Activated B cell treated with CpG ODN at 0.5 μM for 24 hours (primary cell): ENCODE data around the gene MYO5C. TPM values are rescaled to one million over a fixed set of nuclear protein-coding genes. Genes with fewer than 3 reads are reported as not detected.

Source experiments
- ATAC-seq: fragments of 200-7000 bp; cut with Tn5 transposase; one replicate; pipeline ENCODE4 v1.10.0; 2021; ENCODE audit warnings: low read depth, mild to moderate bottlenecking, moderate library complexity
- CTCF ChIA-PET: fragments of 350-600 bp; sonication (Branson Sonifier 250); formaldehyde crosslinking; loops from one replicate; lab custom pipeline; 2021; ENCODE audit warnings: antibody characterized with exemption; lab: Charles Lee
- POLR2A ChIA-PET: fragments of 350-600 bp; sonication (Branson Sonifier 250); formaldehyde crosslinking; loops from one replicate; lab custom pipeline; 2021; ENCODE audit warnings: antibody characterized with exemption; lab: Charles Lee
- DNase-seq: peaks from one replicate; pipeline ENCODE4 v3.0.0; 2022
- H3K27ac Mint-ChIP-seq: one replicate; pipeline ENCODE4 v1.8.0; 2020; ENCODE audit warnings: mixed read lengths
- H3K27me3 Mint-ChIP-seq: one replicate; pipeline ENCODE4 v1.8.0; 2021; ENCODE audit warnings: mixed read lengths
- H3K36me3 Mint-ChIP-seq: one replicate; pipeline ENCODE4 v1.8.0; 2021; ENCODE audit warnings: low read depth, mixed read lengths
- H3K4me1 Mint-ChIP-seq: one replicate; pipeline ENCODE4 v1.8.0; 2021; ENCODE audit warnings: mixed read lengths
- H3K4me3 Mint-ChIP-seq: one replicate; pipeline ENCODE4 v1.8.0; 2020; ENCODE audit warnings: mild to moderate bottlenecking, mixed read lengths
- H3K9me3 Mint-ChIP-seq: one replicate; pipeline ENCODE4 v1.8.0; 2020; ENCODE audit warnings: mixed read lengths
- CTCF ChIP-seq: fragments of 200-600 bp; IDR thresholded peaks from one replicate; pipeline ENCODE4 v1.8.0; 2022; ENCODE audit warnings: antibody characterized with exemption, mild to moderate bottlenecking
- intact Hi-C: fragments of 100-400 bp; cut with micrococcal nuclease; formaldehyde crosslinking; loops from one replicate; pipeline ENCODE4 v1.15.1; 2024
- total RNA-seq: library from RNA; stranded (reverse); gene quantifications from 2 replicates; pipeline ENCODE4 v1.2.3, GENCODE V29; 2022

MYO5C gene, protein sequence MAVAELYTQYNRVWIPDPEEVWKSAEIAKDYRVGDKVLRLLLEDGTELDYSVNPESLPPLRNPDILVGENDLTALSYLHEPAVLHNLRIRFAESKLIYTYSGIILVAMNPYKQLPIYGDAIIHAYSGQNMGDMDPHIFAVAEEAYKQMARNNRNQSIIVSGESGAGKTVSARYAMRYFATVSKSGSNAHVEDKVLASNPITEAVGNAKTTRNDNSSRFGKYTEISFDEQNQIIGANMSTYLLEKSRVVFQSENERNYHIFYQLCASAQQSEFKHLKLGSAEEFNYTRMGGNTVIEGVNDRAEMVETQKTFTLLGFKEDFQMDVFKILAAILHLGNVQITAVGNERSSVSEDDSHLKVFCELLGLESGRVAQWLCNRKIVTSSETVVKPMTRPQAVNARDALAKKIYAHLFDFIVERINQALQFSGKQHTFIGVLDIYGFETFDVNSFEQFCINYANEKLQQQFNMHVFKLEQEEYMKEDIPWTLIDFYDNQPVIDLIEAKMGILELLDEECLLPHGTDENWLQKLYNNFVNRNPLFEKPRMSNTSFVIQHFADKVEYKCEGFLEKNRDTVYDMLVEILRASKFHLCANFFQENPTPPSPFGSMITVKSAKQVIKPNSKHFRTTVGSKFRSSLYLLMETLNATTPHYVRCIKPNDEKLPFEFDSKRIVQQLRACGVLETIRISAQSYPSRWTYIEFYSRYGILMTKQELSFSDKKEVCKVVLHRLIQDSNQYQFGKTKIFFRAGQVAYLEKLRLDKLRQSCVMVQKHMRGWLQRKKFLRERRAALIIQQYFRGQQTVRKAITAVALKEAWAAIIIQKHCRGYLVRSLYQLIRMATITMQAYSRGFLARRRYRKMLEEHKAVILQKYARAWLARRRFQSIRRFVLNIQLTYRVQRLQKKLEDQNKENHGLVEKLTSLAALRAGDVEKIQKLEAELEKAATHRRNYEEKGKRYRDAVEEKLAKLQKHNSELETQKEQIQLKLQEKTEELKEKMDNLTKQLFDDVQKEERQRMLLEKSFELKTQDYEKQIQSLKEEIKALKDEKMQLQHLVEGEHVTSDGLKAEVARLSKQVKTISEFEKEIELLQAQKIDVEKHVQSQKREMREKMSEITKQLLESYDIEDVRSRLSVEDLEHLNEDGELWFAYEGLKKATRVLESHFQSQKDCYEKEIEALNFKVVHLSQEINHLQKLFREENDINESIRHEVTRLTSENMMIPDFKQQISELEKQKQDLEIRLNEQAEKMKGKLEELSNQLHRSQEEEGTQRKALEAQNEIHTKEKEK (N-terminal part only)
- 2.4 and 3.3 TPM in 2 replicates for total RNA-seq

DNA sequence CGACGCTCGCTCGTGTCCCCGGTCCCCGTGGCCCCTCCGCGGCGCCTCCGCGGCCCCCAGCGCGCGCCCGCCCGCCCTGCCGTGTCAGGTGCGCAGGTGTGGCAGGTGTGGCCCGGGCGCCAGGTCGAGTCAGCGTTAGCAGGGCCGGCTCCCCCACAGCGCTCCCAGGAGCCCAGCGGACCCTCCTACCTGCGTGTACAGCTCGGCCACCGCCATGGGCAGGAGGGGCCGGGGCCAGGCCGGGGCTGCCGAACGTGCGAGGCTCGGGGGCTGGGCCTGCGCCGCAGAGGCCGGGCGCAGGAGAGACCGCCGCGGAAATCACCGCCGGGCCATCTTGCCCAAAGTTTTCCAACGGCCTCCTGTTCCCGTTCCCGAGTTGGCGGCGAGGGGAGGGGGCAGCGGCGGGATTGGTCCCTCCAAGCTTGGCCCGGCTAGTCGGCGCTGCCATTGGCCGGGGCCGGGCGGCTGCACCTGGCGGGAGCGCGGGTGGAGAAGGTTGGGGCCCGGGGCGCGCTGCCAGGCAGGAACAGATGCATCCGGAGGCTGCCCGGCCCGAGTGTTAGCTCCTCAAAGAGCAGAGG lies at the start of gene MYO5C:
MYO5C (minus strand) TSS at position 384 of the 581 bp plus-strand sequence; CDS start at position 216, 168 bp downstream.
- TF ChIP-seq CTCF, result no peak
- POLR2A ChIA-PET, result no interaction called here
- no peaks in the 10 kb centered on the region for H3K9me3 Mint-ChIP-seq
- H3K27me3 Mint-ChIP-seq, result peaks cover 10% of the 10 kb centered on the region
- peak within 1 kb of the TSS; percentile 55 for H3K4me3 Mint-ChIP-seq
- intact Hi-C loops, result loop anchor here (1.0 kb wide), 1 partner anchor 14 kb away; no protein-coding TSS in a partner anchor
- H3K4me1 Mint-ChIP-seq, result peaks cover 25% of the 10 kb centered on the region
- DNase-seq, result no peak
- ATAC-seq, result peak; percentile 41
- CTCF ChIA-PET, result interaction anchor here (1.0 kb wide), 1 partner anchor 39 kb away, joined by 3 read pairs; no protein-coding TSS in a partner anchor
- no peak within 1 kb of the TSS for H3K27ac Mint-ChIP-seq
- no peaks in the 10 kb centered on the region for H3K36me3 Mint-ChIP-seq

DNA sequence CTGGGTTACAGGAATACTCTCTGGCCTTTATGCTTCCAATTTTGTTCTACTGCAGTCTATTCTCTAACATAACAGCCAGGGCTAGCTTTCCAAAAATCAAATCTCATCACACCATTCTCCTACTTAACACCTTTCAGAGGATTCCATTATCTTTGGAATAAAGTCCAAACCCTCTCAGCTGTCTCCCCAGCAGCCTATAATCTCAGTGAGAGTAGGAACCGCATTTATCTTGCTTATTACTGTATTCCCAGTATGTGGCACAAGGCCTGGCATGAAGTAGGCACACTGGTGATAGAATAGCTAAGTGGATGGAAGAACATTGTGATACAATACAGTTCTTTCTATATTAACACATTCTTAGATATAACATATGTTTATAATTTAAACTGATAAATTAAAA lies 49.0 kb upstream of the MYO5C start:
- ChIA-PET CTCF (no interaction called here), POLR2A (no interaction called here)
- no peaks in the 10 kb centered on the region for H3K27me3 Mint-ChIP-seq
- no peaks in the 10 kb centered on the region for H3K9me3 Mint-ChIP-seq
- intact Hi-C loops, result no loop called here
- DNase-seq, result no peak
- peaks cover 72% of the 10 kb centered on the region for H3K36me3 Mint-ChIP-seq
- no peak overlapping the region for H3K4me3 Mint-ChIP-seq
- no peak for ATAC-seq
- H3K27ac Mint-ChIP-seq, result no peak overlapping the region
- no peak for TF ChIP-seq CTCF
- no peaks in the 10 kb centered on the region for H3K4me1 Mint-ChIP-seq

GRCh38 chr15:52343831-52344230 lies 48.2 kb upstream of the MYO5C start:
- TF ChIP-seq CTCF, result no peak
- no peak overlapping the region for H3K27ac Mint-ChIP-seq
- H3K4me3 Mint-ChIP-seq, result no peak overlapping the region
- no peak for DNase-seq
- CTCF ChIA-PET, result interaction anchor here (1.5 kb wide), 1 partner anchor 13 kb away, joined by 5 read pairs; no protein-coding TSS in a partner anchor
- H3K36me3 Mint-ChIP-seq, result peaks cover 67% of the 10 kb centered on the region
- H3K9me3 Mint-ChIP-seq, result no peaks in the 10 kb centered on the region
- no peak for ATAC-seq
- no peaks in the 10 kb centered on the region for H3K27me3 Mint-ChIP-seq
- no peaks in the 10 kb centered on the region for H3K4me1 Mint-ChIP-seq
- intact Hi-C loops, result no loop called here
- POLR2A ChIA-PET, result no interaction called here

DNA sequence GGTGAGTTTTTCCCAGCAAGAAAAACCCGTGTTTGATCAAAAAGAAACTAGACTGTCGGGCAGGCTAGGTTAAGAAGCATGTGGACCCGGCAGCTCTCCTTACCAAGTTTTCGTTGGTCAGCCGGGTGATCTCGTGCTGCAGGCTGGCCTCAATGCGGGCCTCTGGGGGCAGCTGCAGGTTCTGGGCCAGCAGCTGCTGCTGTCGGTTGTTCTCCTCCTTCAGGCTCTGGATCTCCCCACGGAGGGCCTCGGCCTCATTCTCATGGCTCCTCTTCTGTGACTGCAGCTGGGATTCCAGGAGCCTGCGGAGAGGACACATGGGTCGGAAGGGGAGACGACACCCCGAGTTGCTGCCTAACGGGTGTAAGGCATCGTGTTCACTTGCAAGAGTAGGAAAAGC lies 44.5 kb upstream of the MYO5C start:
- TF ChIP-seq CTCF, result no peak
- ATAC-seq (no peak), DNase-seq (no peak)
- ChIA-PET CTCF (interaction anchor here (0.7 kb wide), 1 partner anchor 27 kb away, joined by 3 read pairs; no protein-coding TSS in a partner anchor), POLR2A (no interaction called here)
- Mint-ChIP-seq H3K4me3 (no peak overlapping the region), H3K27ac (no peak overlapping the region), H3K9me3 (no peaks in the 10 kb centered on the region), H3K4me1 (no peaks in the 10 kb centered on the region), H3K27me3 (no peaks in the 10 kb centered on the region), H3K36me3 (peaks cover 60% of the 10 kb centered on the region)
- intact Hi-C loops, result no loop called here
